Islet precursor cell (in vitro differentiated cells): ENCODE measurements around the gene MAGEA9B.
"Not testable (repeated sequence)": the region's sequence is repeated elsewhere in the genome, so short reads cannot be mapped to it uniquely, and the experiment has no call there.

Experiments used
- DNase-seq: peaks from one replicate; pipeline ENCODE4 v3.0.0-alpha.2; 2018

The MAGEA9B gene

GRCh38 chrX:149533999-149534398 is 53.3 kb downstream of the MAGEA9B start:
- DNase-seq, result not testable (repeated sequence)

- DNase-seq, result not testable (repeated sequence)
These were observed 54.4 kb downstream of the MAGEA9B start for GRCh38 chrX:149532868-149533267.
